H1 (cell line): Measurements from ENCODE around the gene SIPA1L3. TPM values are rescaled to one million over a fixed set of nuclear protein-coding genes. Genes with fewer than 3 reads are reported as not detected.
A peak's percentile ranks its signal among the peaks of the same experiment; 100 is the strongest.

ENCODE experiments used
- CTCF ChIA-PET: fragments of 300-600 bp; sonication (Branson Sonifier 250); formaldehyde crosslinking; loops from one replicate; lab custom pipeline; 2021; ENCODE audit not compliant: partially characterized antibody; lab: Charles Lee
- POLR2A ChIA-PET: fragments of 300-600 bp; sonication (Branson Sonifier 250); formaldehyde crosslinking; loops from one replicate; lab custom pipeline; 2021; ENCODE audit warnings: inconsistent platforms; ENCODE audit not compliant: partially characterized antibody; lab: Charles Lee
- DNase-seq, 2 experiments: peaks; one replicate each; pipeline versions ENCODE4 v3.0.0 to v3.0.0-alpha.2; 2010 to 2022; ENCODE audit warnings: low spot score in 2 of 2, low read depth in 1 of 2, mixed read lengths in 1 of 2
- FAIRE-seq: peaks from 2 replicates; lab custom pipeline; 2011; peaks lifted over from hg19 to GRCh38; lab: Jason Lieb, UNC
- H2AFZ ChIP-seq: 2 replicates; pipeline ENCODE4 v1.8.1; 2012; ENCODE audit warnings: low read length, inconsistent platforms
- H2AK5ac ChIP-seq: 2 replicates; pipeline ENCODE4 v1.6.1; 2013; ENCODE audit warnings: low read depth, low read length
- H2BK120ac ChIP-seq: replicated peaks from 2 replicates; pipeline ENCODE3; 2013; ENCODE audit warnings: low read depth, low read length, inconsistent platforms
- H2BK12ac ChIP-seq: 2 replicates; pipeline ENCODE4 v1.6.1; 2013; ENCODE audit warnings: low read depth, low read length
- H2BK15ac ChIP-seq: 2 replicates; pipeline ENCODE4 v1.6.1; 2013; ENCODE audit warnings: low read length
- H2BK20ac ChIP-seq: 2 replicates; pipeline ENCODE4 v1.6.1; 2013; ENCODE audit warnings: low read length
- H2BK5ac ChIP-seq: 2 replicates; pipeline ENCODE4 v1.6.1; 2013; ENCODE audit warnings: low read depth, low read length
- H3K14ac ChIP-seq: 2 replicates; pipeline ENCODE4 v1.6.1; 2013; ENCODE audit warnings: inconsistent platforms; ENCODE audit not compliant: insufficient read length
- H3K18ac ChIP-seq: 2 replicates; pipeline ENCODE4 v1.6.1; 2013; ENCODE audit warnings: low read length; ENCODE audit errors: extremely low read depth
- H3K23ac ChIP-seq: 2 replicates; pipeline ENCODE4 v1.6.1; 2013; ENCODE audit warnings: inconsistent platforms; ENCODE audit not compliant: insufficient read length
- H3K23me2 ChIP-seq: 2 replicates; pipeline ENCODE4 v1.6.1; 2013; ENCODE audit warnings: low read depth, low read length
- H3K27ac ChIP-seq: 2 replicates; pipeline ENCODE4 v1.6.1; 2011; ENCODE audit warnings: low read depth, low read length, inconsistent platforms
- H3K27me3 ChIP-seq, 4 experiments: replicated peaks in 1 of 4; 1 replicate in 1 of 4; 2 replicates in 3 of 4; pipeline versions ENCODE4 v1.6.1 to v1.8.1; 2011 to 2013; ENCODE audit warnings: low read length in 3 of 4, mild to moderate bottlenecking in 3 of 4, inconsistent platforms in 2 of 4, mixed read lengths in 2 of 4, moderate library complexity in 1 of 4; ENCODE audit not compliant: control insufficient read depth in 3 of 4, insufficient read depth in 3 of 4; ENCODE audit errors: extremely low read depth in 1 of 4
- H3K36me3 ChIP-seq, 4 experiments: 2 replicates each; pipeline versions ENCODE4 v1.6.1 to v1.8.1; 2011 to 2013; ENCODE audit warnings: mild to moderate bottlenecking in 4 of 4, low read length in 3 of 4, moderate library complexity in 2 of 4, control low read depth in 1 of 4, inconsistent platforms in 1 of 4; ENCODE audit not compliant: insufficient read depth in 4 of 4, control insufficient read depth in 2 of 4
- H3K4ac ChIP-seq: replicated peaks from 2 replicates; pipeline ENCODE3; 2013; ENCODE audit warnings: low read length, low read depth, mixed read lengths, inconsistent platforms; ENCODE audit not compliant: insufficient read length
- H3K4me1 ChIP-seq, 4 experiments: replicated peaks in 1 of 4; 1 replicate in 1 of 4; 2 replicates in 3 of 4; pipeline versions ENCODE4 v1.6.1 to v1.8.1; 2011 to 2013; ENCODE audit warnings: low read length in 3 of 4, inconsistent platforms in 2 of 4, mixed read lengths in 1 of 4; ENCODE audit not compliant: insufficient read depth in 4 of 4, control insufficient read depth in 3 of 4
- H3K4me2 ChIP-seq, 2 experiments: 2 replicates each; pipeline versions ENCODE4 v1.6.1 to v1.8.1; 2011 to 2013; ENCODE audit warnings: low read depth in 2 of 2, low read length in 2 of 2, control low read depth in 1 of 2, inconsistent platforms in 1 of 2, mild to moderate bottlenecking in 1 of 2; ENCODE audit not compliant: insufficient read depth in 1 of 2
- H3K4me3 ChIP-seq, 4 experiments: fragments of 200-600, 300-600 bp in 1 of 4; sonication (generic), shearing (Covaris generic), sonication (Bioruptor Twin) in 1 of 4; 2 replicates each; pipeline versions ENCODE4 v1.5.1 to v1.8.1; 2011 to 2016; ENCODE audit warnings: low read length in 4 of 4, low read depth in 3 of 4, control low read depth in 2 of 4, inconsistent platforms in 2 of 4, mild to moderate bottlenecking in 2 of 4, mixed read lengths in 1 of 4, moderate library complexity in 1 of 4; ENCODE audit not compliant: insufficient read depth in 2 of 4; ENCODE audit errors: extremely low read depth in 1 of 4
- H3K56ac ChIP-seq: replicated peaks from 2 replicates; pipeline ENCODE3; 2013; ENCODE audit warnings: low read depth, mild to moderate bottlenecking, mixed read lengths, low read length, inconsistent platforms; ENCODE audit not compliant: insufficient read length
- H3K79me1 ChIP-seq: 2 replicates; pipeline ENCODE4 v1.6.1; 2013; ENCODE audit warnings: low read depth, low read length, control low read depth
- H3K79me2 ChIP-seq, 2 experiments: 2 replicates each; pipeline versions ENCODE4 v1.6.1 to v1.8.1; 2012 to 2013; ENCODE audit warnings: low read length in 2 of 2, mild to moderate bottlenecking in 2 of 2, inconsistent platforms in 1 of 2; ENCODE audit not compliant: insufficient read depth in 2 of 2, control insufficient read depth in 1 of 2
- H3K9ac ChIP-seq, 4 experiments: replicated peaks in 1 of 4; 1 replicate in 1 of 4; 2 replicates in 3 of 4; pipeline versions ENCODE4 v1.6.1 to v1.8.1; 2011 to 2013; ENCODE audit warnings: low read depth in 3 of 4, low read length in 3 of 4, control low read depth in 2 of 4, mild to moderate bottlenecking in 2 of 4, moderate library complexity in 2 of 4, inconsistent platforms in 1 of 4; ENCODE audit errors: extremely low read depth in 1 of 4
- H3K9me3 ChIP-seq, 2 experiments: 2 replicates each; pipeline versions ENCODE4 v1.6.1 to v1.8.1; 2012 to 2013; ENCODE audit warnings: mild to moderate bottlenecking in 2 of 2, moderate library complexity in 2 of 2, control low read depth in 1 of 2, inconsistent platforms in 1 of 2, low read depth in 1 of 2, low read length in 1 of 2, mixed read lengths in 1 of 2; ENCODE audit not compliant: insufficient read depth in 2 of 2
- H4K20me1 ChIP-seq, 2 experiments: replicated peaks in 1 of 2; 2 replicates each; pipeline versions ENCODE3 to v1.8.1; 2011 to 2013; ENCODE audit warnings: inconsistent platforms in 2 of 2, low read length in 2 of 2, mild to moderate bottlenecking in 1 of 2; ENCODE audit not compliant: insufficient read depth in 2 of 2, control insufficient read depth in 1 of 2
- H4K5ac ChIP-seq: 2 replicates; pipeline ENCODE4 v1.6.1; 2013; ENCODE audit warnings: low read length, low read depth, mixed read lengths, inconsistent platforms; ENCODE audit not compliant: insufficient read length
- H4K8ac ChIP-seq: 2 replicates; pipeline ENCODE4 v1.8.0; 2013; ENCODE audit warnings: mild to moderate bottlenecking, moderate library complexity, low read length, inconsistent platforms; ENCODE audit not compliant: insufficient read depth; ENCODE audit errors: extremely low read depth
- H4K91ac ChIP-seq: replicated peaks from 2 replicates; pipeline ENCODE3; 2013; ENCODE audit warnings: low read length, mixed read lengths, inconsistent platforms; ENCODE audit not compliant: insufficient read length
- BCL11A ChIP-seq, 2 experiments: IDR thresholded peaks; one replicate each; pipeline ENCODE4 v1.6.1; 2011; ENCODE audit warnings: low read depth in 2 of 2, low read length in 2 of 2, mild to moderate bottlenecking in 2 of 2
- GTF2F1 ChIP-seq: IDR thresholded peaks from 2 replicates; pipeline ENCODE4 v1.6.1; 2012; ENCODE audit warnings: low read depth, low read length, improper control_type of control experiment, borderline replicate concordance
- HDAC2 ChIP-seq, 2 experiments: fragments of 300-600 bp in 1 of 2; sonication (generic) in 1 of 2; IDR thresholded peaks; 2 replicates each; pipeline ENCODE4 v1.6.1; 2011 to 2012; ENCODE audit warnings: low read depth in 2 of 2, low read length in 2 of 2, mild to moderate bottlenecking in 2 of 2, moderate library complexity in 2 of 2, borderline replicate concordance in 1 of 2, inconsistent platforms in 1 of 2
- MAX ChIP-seq: IDR thresholded peaks from 2 replicates; pipeline ENCODE4 v1.6.1; 2012; ENCODE audit warnings: inconsistent platforms
- NRF1 ChIP-seq: IDR thresholded peaks from 2 replicates; pipeline ENCODE4 v1.6.1; 2011; ENCODE audit warnings: mild to moderate bottlenecking, low read depth, low read length, improper control_type of control experiment
- RBBP5 ChIP-seq: IDR thresholded peaks from 2 replicates; pipeline ENCODE4 v1.7.1; 2012; ENCODE audit warnings: low read depth, mild to moderate bottlenecking, inconsistent platforms, low read length, moderate library complexity, borderline replicate concordance
- RFX5 ChIP-seq: IDR thresholded peaks from 2 replicates; pipeline ENCODE4 v1.6.1; 2011; ENCODE audit warnings: low read depth, low read length, improper control_type of control experiment, borderline replicate concordance
- SIN3A ChIP-seq, 2 experiments: IDR thresholded peaks in 1 of 2; conservative IDR thresholded peaks in 1 of 2; 2 replicates each; pipeline ENCODE4 v1.6.1; 2011 to 2012; ENCODE audit warnings: low read length in 2 of 2, improper control_type of control experiment in 1 of 2, low read depth in 1 of 2, mild to moderate bottlenecking in 1 of 2
- TAF1 ChIP-seq: IDR thresholded peaks from 2 replicates; pipeline ENCODE4 v1.6.1; 2011; ENCODE audit warnings: mild to moderate bottlenecking, low read depth, low read length
- WGBS, 2 experiments: shearing (Covaris generic) in 1 of 2; methylation state at CpG; one replicate each; pipeline versions ENCODE4 v1.1.6 to v1.1.7; 2013 to 2015; ENCODE audit warnings: low lambda C conversion rate in 2 of 2, mixed read lengths in 2 of 2, inconsistent platforms in 1 of 2, low coverage in 1 of 2, missing lambda C conversion rate in 1 of 2; ENCODE audit not compliant: insufficient replicate concordance in 2 of 2, insufficient coverage in 1 of 2, insufficient read length in 1 of 2; ENCODE audit errors: extremely low coverage in 1 of 2, missing lambda C conversion rate in 1 of 2; 5-methylcytosine and 5-hydroxymethylcytosine counted together
- polyA plus RNA-seq, 7 experiments: library from polyadenylated mRNA; depleted of rRNA in 3 of 7; stranded (reverse) in 5 of 7; unstranded in 2 of 7; fragments of >200 nt in 5 of 7; fragments of 200-250 nt in 2 of 7; gene quantifications; 1 replicate in 5 of 7; 2 replicates in 1 of 7; 4 replicates in 1 of 7; pipeline versions ENCODE4 v1.2.1 to v1.2.3, GENCODE V29; 2011 to 2013; ENCODE audit warnings: missing spikeins in 2 of 7, mixed read lengths in 2 of 7
- total RNA-seq: library from RNA; stranded (reverse); fragmentation: NEBNext Ultra II Directional; extraction: Animal tissue kit (Norgen Biotek cat#: 25700); gene quantifications from 2 replicates; pipeline ENCODE4 v1.2.1, GENCODE V29; 2021

SIPA1L3 gene
- total and polyA plus RNA-seq, 2 of the 8 experiments (the other 6 are each of a cell fraction or from before 2014, with no cell fraction given) = 15.0 to 54.9 TPM

GRCh38 chr19:37926711-37927110 is 19.7 kb downstream of the SIPA1L3 start:
- Histone ChIP-seq H4K20me1 (peaks cover 0 to 4% of the 10 kb centered on the region in 2 experiments), H3K56ac (no peak overlapping the region), H3K23ac (no peak overlapping the region), H3K79me1 (peaks cover 23% of the 10 kb centered on the region), H2BK120ac (no peak overlapping the region), H4K8ac (no peak overlapping the region), H3K27ac (no peak overlapping the region), H2AFZ (no peak overlapping the region), H3K4me2 (no peak overlapping the region), H3K4me3 (no peak overlapping the region), H2BK12ac (no peak overlapping the region), H3K9ac (no peak overlapping the region), H3K23me2 (peaks cover 3% of the 10 kb centered on the region; the same call in 1 of the 2 replicates), H2BK5ac (no peak overlapping the region), H3K79me2 (peaks cover 0 to 59% of the 10 kb centered on the region in 2 experiments; a peak in 3 of 4 replicates), H3K36me3 (no peaks in the 10 kb centered on the region), H3K4me1 (peaks cover 12 to 26% (median 19%) of the 10 kb centered on the region in 4 experiments), H3K18ac (no peak overlapping the region), H3K9me3 (no peaks in the 10 kb centered on the region), H2BK15ac (no peak overlapping the region), H4K5ac (no peak overlapping the region), H4K91ac (no peak overlapping the region), H2BK20ac (no peak overlapping the region), H3K4ac (no peak overlapping the region), H3K14ac (no peak overlapping the region), H2AK5ac (0 out of 2 replicates have a peak overlapping the region, but pooled peaks have one; percentile 1), H3K27me3 (no peaks in the 10 kb centered on the region)
- FAIRE-seq (no peak), DNase-seq (no peak)
- 82% methylated on average over 5 of the region's 5 CpGs; no CpG with 5 or more reads in 1 of the 2 experiments for WGBS, 2 experiments
- ChIA-PET POLR2A (interaction anchor here (0.6 to 2.5 kb wide), 7 partner anchors 9 to 62 kb away, joined by 3 to 9 read pairs (median 4); partner anchors contain the start of genes SIPA1L3 and WDR87), CTCF (interaction anchor here (0.5 to 4.1 kb wide), 6 partner anchors 17 to 316 kb away, joined by 3 to 11 read pairs (median 4); no protein-coding TSS in a partner anchor)
- TF ChIP-seq MAX (no peak), GTF2F1 (no peak), RFX5 (no peak), BCL11A (IDR thresholded peaks at IDR 0.05; ENCODE audit: low read depth in 2 of 2, low read length in 2 of 2) (no peak), TAF1 (no peak), RBBP5 (no peak), NRF1 (no peak), SIN3A (conservative IDR thresholded peaks at IDR 0.05 in 1 of 2, IDR thresholded peaks at IDR 0.05 in 1 of 2; ENCODE audit: low read depth in 1 of 2, low read length in 2 of 2) (no peak), HDAC2 (IDR thresholded peaks at IDR 0.05; ENCODE audit: borderline replicate concordance in 1 of 2, low read depth in 2 of 2, low read length in 2 of 2) (no peak)
- TF ChIP-seq, all 59 proteins: peak for 0
